ENCODE results near the gene OR56A1.

Gene OR56A1

DNA sequence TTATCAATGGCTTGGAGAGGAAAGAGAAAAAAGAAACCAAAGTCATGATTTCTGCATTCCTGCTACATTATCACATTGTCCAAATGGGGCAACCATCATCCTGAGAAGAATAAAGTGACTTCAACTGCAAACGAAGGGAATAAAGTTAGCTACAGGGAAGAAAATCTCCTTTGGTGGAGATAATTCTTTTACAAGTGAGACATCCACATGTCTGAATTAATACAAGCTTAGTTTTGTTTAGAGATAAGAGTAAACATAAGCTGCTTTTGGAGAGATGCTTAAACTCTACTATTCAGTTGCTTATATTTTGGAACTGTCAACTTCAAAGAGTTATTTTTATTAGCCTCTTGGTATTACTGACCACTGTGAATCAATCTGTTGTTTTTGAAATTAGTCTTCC lies 43.7 kb downstream of the OR56A1 start, which contains the start of gene OR52L1:
OR52L1 (minus strand) TSS at position 101 of the 400 bp plus-strand sequence; CDS start at position 46, 55 bp downstream.
- DNase-seq: no peak

GRCh38 chr11:5983443-5983842 lies 47.1 kb downstream of the OR56A1 start:
- DNase-seq: no peak

- DNase-seq: no peak
These were observed 57.0 kb downstream of the OR56A1 start for GRCh38 chr11:5973530-5973929.

Measured in stimulated activated CD4-positive, alpha-beta T cell treated with anti-CD3 and anti-CD28 coated beads, Interleukin-15, amount 100 ng/mL, for 24 hours (primary cell).